ENCODE data around the gene FRAS1. TPM values are rescaled to one million over a fixed set of nuclear protein-coding genes. Genes with fewer than 3 reads are reported as not detected.

FRAS1 gene
- total RNA-seq, 1 experiment from 2014 or later: 0.23 TPM

DNA sequence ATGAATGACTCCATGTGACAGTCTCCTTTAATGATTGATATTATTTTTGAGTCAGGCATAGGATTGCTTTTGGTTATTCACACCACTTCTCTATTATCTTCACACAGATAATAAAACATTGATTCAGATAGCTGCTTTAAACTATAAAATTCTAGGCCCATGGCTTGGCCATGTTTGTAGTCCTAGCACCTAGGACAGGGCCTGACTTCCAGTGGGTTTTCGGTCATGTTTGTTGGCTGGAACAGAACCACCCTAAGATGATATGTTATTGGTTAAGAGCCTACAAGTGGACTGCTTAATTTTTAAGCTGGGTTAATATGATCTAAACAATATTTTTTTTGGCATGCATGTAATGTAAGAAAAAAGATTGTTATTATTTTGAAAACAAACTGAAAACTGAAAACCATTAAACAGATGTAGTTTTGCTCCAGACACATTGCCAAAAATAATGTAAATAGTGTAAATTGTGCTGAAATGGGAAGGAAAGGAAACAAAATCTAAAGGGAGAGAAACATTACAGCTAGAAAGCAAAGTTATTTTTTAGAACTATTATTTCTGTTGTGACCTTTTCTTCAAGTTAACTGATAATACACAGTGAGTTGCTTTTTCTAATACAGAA, 98.0 kb downstream of the FRAS1 start:
- ATAC-seq (no peak), DNase-seq (ENCODE audit: low read depth, low spot score) (no peak)
- TF ChIP-seq, protein P1, sequence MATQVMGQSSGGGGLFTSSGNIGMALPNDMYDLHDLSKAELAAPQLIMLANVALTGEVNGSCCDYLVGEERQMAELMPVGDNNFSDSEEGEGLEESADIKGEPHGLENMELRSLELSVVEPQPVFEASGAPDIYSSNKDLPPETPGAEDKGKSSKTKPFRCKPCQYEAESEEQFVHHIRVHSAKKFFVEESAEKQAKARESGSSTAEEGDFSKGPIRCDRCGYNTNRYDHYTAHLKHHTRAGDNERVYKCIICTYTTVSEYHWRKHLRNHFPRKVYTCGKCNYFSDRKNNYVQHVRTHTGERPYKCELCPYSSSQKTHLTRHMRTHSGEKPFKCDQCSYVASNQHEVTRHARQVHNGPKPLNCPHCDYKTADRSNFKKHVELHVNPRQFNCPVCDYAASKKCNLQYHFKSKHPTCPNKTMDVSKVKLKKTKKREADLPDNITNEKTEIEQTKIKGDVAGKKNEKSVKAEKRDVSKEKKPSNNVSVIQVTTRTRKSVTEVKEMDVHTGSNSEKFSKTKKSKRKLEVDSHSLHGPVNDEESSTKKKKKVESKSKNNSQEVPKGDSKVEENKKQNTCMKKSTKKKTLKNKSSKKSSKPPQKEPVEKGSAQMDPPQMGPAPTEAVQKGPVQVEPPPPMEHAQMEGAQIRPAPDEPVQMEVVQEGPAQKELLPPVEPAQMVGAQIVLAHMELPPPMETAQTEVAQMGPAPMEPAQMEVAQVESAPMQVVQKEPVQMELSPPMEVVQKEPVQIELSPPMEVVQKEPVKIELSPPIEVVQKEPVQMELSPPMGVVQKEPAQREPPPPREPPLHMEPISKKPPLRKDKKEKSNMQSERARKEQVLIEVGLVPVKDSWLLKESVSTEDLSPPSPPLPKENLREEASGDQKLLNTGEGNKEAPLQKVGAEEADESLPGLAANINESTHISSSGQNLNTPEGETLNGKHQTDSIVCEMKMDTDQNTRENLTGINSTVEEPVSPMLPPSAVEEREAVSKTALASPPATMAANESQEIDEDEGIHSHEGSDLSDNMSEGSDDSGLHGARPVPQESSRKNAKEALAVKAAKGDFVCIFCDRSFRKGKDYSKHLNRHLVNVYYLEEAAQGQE (IDR thresholded peaks at IDR 0.05; ENCODE audit: insufficient read depth in 1 of 2, low read depth in 2 of 2, low read length in 1 of 2): no peak
- TF ChIP-seq SIN3A (IDR thresholded peaks at IDR 0.05; ENCODE audit: borderline replicate concordance, insufficient read depth, low read depth, low read length) (no peak), TCF7L2 (IDR thresholded peaks at IDR 0.05; ENCODE audit: low read depth, low read length) (no peak), POLR2AphosphoS5 (IDR thresholded peaks at IDR 0.05; ENCODE audit: low read depth, low read length) (no peak)
- TF ChIP-seq, protein P2, sequence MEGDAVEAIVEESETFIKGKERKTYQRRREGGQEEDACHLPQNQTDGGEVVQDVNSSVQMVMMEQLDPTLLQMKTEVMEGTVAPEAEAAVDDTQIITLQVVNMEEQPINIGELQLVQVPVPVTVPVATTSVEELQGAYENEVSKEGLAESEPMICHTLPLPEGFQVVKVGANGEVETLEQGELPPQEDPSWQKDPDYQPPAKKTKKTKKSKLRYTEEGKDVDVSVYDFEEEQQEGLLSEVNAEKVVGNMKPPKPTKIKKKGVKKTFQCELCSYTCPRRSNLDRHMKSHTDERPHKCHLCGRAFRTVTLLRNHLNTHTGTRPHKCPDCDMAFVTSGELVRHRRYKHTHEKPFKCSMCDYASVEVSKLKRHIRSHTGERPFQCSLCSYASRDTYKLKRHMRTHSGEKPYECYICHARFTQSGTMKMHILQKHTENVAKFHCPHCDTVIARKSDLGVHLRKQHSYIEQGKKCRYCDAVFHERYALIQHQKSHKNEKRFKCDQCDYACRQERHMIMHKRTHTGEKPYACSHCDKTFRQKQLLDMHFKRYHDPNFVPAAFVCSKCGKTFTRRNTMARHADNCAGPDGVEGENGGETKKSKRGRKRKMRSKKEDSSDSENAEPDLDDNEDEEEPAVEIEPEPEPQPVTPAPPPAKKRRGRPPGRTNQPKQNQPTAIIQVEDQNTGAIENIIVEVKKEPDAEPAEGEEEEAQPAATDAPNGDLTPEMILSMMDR (IDR thresholded peaks at IDR 0.05): no peak
- no peak overlapping the region for H3K4me3 ChIP-seq (ENCODE audit: low read depth in 2 of 2, low read length in 2 of 2)
- H3K27ac ChIP-seq (ENCODE audit: low read length): no peak overlapping the region
- H3K27me3 ChIP-seq (ENCODE audit: control insufficient read depth, insufficient read depth, low read length): 0 out of 2 replicates have a peak, but pooled peaks cover 2% of the 10 kb centered on the region
- POLR2A ChIA-PET: no interaction called here
- H3K36me3 ChIP-seq (ENCODE audit: control insufficient read depth, insufficient read depth, low read length): no peaks in the 10 kb centered on the region
- intact Hi-C loops (cut with micrococcal nuclease; ENCODE audit: unreplicated experiment): no loop called here
- no peaks in the 10 kb centered on the region for H3K4me1 ChIP-seq (ENCODE audit: control insufficient read depth, insufficient read depth, low read length)
- no peaks in the 10 kb centered on the region for H3K9me3 ChIP-seq (ENCODE audit: control insufficient read depth, insufficient read depth, low read depth, low read length)
- no TSS peak for BruUV-seq (replicated peaks)
- CTCF ChIA-PET: no interaction called here
- in situ Hi-C loops (cut with HindIII; ENCODE audit: low pct_unique_long_range_greater_than_20kb, low sequenced_read_pairs): no loop called here

DNA sequence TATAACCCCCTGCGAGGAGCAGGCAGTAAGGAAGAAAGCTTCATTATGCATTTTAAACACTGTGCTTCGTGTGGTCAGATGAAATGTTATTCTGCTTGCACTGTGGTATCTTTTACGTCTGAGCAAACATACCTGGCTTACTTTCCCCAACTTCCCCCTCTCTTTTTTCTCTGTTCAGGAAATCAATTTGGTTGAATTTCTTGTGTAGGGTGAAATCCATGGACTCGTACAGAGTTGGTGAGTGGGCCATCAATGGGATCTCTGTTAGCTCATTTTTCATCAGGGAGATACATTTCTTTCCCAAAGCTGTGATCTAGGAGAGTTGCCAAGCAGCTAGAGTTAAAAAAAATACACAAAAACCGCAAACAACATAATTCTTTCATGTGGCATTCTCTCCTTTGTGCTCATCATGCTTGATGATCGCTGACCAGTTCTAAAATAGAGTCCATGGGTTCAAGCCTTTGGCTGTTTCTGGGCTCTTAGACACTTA, 98.5 kb downstream of the FRAS1 start:
- Histone ChIP-seq H3K27ac (ENCODE audit: low read length) (no peak overlapping the region), H3K36me3 (ENCODE audit: control insufficient read depth, insufficient read depth, low read length) (no peaks in the 10 kb centered on the region), H3K4me3 (ENCODE audit: low read depth in 2 of 2, low read length in 2 of 2) (no peak overlapping the region), H3K4me1 (ENCODE audit: control insufficient read depth, insufficient read depth, low read length) (no peaks in the 10 kb centered on the region), H3K27me3 (ENCODE audit: control insufficient read depth, insufficient read depth, low read length) (0 out of 2 replicates have a peak, but pooled peaks cover 2% of the 10 kb centered on the region), H3K9me3 (ENCODE audit: control insufficient read depth, insufficient read depth, low read depth, low read length) (no peaks in the 10 kb centered on the region)
- DNase-seq (ENCODE audit: low read depth, low spot score) (no peak), ATAC-seq (no peak)
- in situ Hi-C loops (cut with HindIII; ENCODE audit: low pct_unique_long_range_greater_than_20kb, low sequenced_read_pairs): no loop called here
- BruUV-seq (replicated peaks): no TSS peak
- POLR2A ChIA-PET: no interaction called here
- CTCF ChIA-PET: no interaction called here
- TF ChIP-seq, protein P1 (IDR thresholded peaks at IDR 0.05; ENCODE audit: insufficient read depth in 1 of 2, low read depth in 2 of 2, low read length in 1 of 2): no peak
- TF ChIP-seq POLR2AphosphoS5 (IDR thresholded peaks at IDR 0.05; ENCODE audit: low read depth, low read length) (no peak), TCF7L2 (IDR thresholded peaks at IDR 0.05; ENCODE audit: low read depth, low read length) (no peak), SIN3A (IDR thresholded peaks at IDR 0.05; ENCODE audit: borderline replicate concordance, insufficient read depth, low read depth, low read length) (no peak)
- TF ChIP-seq, protein P2 (IDR thresholded peaks at IDR 0.05): no peak
- intact Hi-C loops (cut with micrococcal nuclease; ENCODE audit: unreplicated experiment): no loop called here

Data from Panc1 (cell line).